Effector memory CD4-positive, alpha-beta T cell (primary cell): ENCODE data around the gene PDE1C.
"Not testable (repeated sequence)": the region's sequence is repeated elsewhere in the genome, so short reads cannot be mapped to it uniquely, and the experiment has no call there.

Source experiments
- DNase-seq, 3 donors: peaks; one replicate each; pipeline ENCODE4 v3.0.0-alpha.2; 2020
- H3K27ac ChIP-seq: 2 replicates; pipeline ENCODE4 v1.7.0; 2013; ENCODE audit warnings: mild to moderate bottlenecking, low read length, moderate library complexity; ENCODE audit not compliant: insufficient read depth, poor library complexity, severe bottlenecking
- H3K27me3 ChIP-seq: replicated peaks from 2 replicates; pipeline ENCODE4 v1.7.0; 2013; ENCODE audit warnings: mild to moderate bottlenecking, low read length; ENCODE audit not compliant: insufficient read depth, control insufficient read depth, poor library complexity, severe bottlenecking
- H3K36me3 ChIP-seq: 2 replicates; pipeline ENCODE4 v1.7.0; 2013; ENCODE audit warnings: mild to moderate bottlenecking, low read length, moderate library complexity; ENCODE audit not compliant: control insufficient read depth, insufficient read depth
- H3K4me1 ChIP-seq: 2 replicates; pipeline ENCODE4 v1.7.0; 2013; ENCODE audit warnings: low read length, mild to moderate bottlenecking; ENCODE audit not compliant: control insufficient read depth, insufficient read depth, poor library complexity, severe bottlenecking
- H3K4me3 ChIP-seq: 2 replicates; pipeline ENCODE4 v1.7.0; 2013; ENCODE audit warnings: low read length, low read depth, mild to moderate bottlenecking; ENCODE audit not compliant: insufficient read depth, poor library complexity, severe bottlenecking
- H3K9me3 ChIP-seq: 2 replicates; pipeline ENCODE4 v1.7.0; 2013; ENCODE audit warnings: mild to moderate bottlenecking, low read length, moderate library complexity; ENCODE audit not compliant: control insufficient read depth

Gene PDE1C

GRCh38 chr7:32076802-32077201 is 6.6 kb upstream of the PDE1C start:
- DNase-seq, H3K27me3 ChIP-seq, H3K4me3 ChIP-seq, H3K4me1 ChIP-seq, H3K36me3 ChIP-seq, H3K9me3 ChIP-seq, H3K27ac ChIP-seq: not testable (repeated sequence)

GRCh38 chr7:32075612-32076011 is 5.4 kb upstream of the PDE1C start:
- no peaks in the 10 kb centered on the region for H3K36me3 ChIP-seq
- no peak for DNase-seq
- H3K4me1 ChIP-seq = no peaks in the 10 kb centered on the region

GRCh38 chr7:32074787-32075585 is 4.8 kb upstream of the PDE1C start:
- Histone ChIP-seq H3K4me3 (no peak overlapping the region), H3K36me3 (no peaks in the 10 kb centered on the region), H3K4me1 (no peaks in the 10 kb centered on the region), H3K9me3 (no peaks in the 10 kb centered on the region), H3K27me3 (no peaks in the 10 kb centered on the region), H3K27ac (no peak overlapping the region)
- no peak for DNase-seq

More at GRCh38 chr7:32075612-32076011, 5.4 kb upstream of the PDE1C start:
- Histone ChIP-seq H3K9me3 (no peaks in the 10 kb centered on the region), H3K4me3 (no peak overlapping the region), H3K27ac (no peak overlapping the region), H3K27me3 (no peaks in the 10 kb centered on the region)

- Histone ChIP-seq H3K27me3 (no peaks in the 10 kb centered on the region), H3K27ac (no peak overlapping the region), H3K36me3 (no peaks in the 10 kb centered on the region), H3K4me1 (no peaks in the 10 kb centered on the region), H3K4me3 (no peak overlapping the region), H3K9me3 (no peaks in the 10 kb centered on the region)
- no peak for DNase-seq
These were observed 3.3 kb upstream of the PDE1C start for GRCh38 chr7:32073533-32073932.

GRCh38 chr7:32072397-32072796 is 2.2 kb upstream of the PDE1C start:
- no peak for DNase-seq
- H3K4me1 ChIP-seq = no peaks in the 10 kb centered on the region

GRCh38 chr7:32071466-32072091 is 1.4 kb upstream of the PDE1C start:
- Histone ChIP-seq H3K27ac (no peak overlapping the region), H3K4me1 (no peaks in the 10 kb centered on the region), H3K27me3 (no peaks in the 10 kb centered on the region), H3K9me3 (no peaks in the 10 kb centered on the region), H3K36me3 (no peaks in the 10 kb centered on the region), H3K4me3 (no peak overlapping the region)
- no peak for DNase-seq

More at GRCh38 chr7:32072397-32072796, 2.2 kb upstream of the PDE1C start:
- Histone ChIP-seq H3K27me3 (no peaks in the 10 kb centered on the region), H3K4me3 (no peak overlapping the region), H3K9me3 (no peaks in the 10 kb centered on the region), H3K27ac (no peak overlapping the region), H3K36me3 (no peaks in the 10 kb centered on the region)

- no peaks in the 10 kb centered on the region for H3K36me3 ChIP-seq
- no peaks in the 10 kb centered on the region for H3K27me3 ChIP-seq
- no peak overlapping the region for H3K4me3 ChIP-seq
- H3K27ac ChIP-seq = no peak overlapping the region
- DNase-seq = no peak
- no peaks in the 10 kb centered on the region for H3K4me1 ChIP-seq
- H3K9me3 ChIP-seq = no peaks in the 10 kb centered on the region
These were observed 179 bp downstream of the PDE1C start for GRCh38 chr7:32070051-32070405.

- no peak for DNase-seq
- Histone ChIP-seq H3K4me1 (no peaks in the 10 kb centered on the region), H3K27ac (no peak overlapping the region), H3K36me3 (no peaks in the 10 kb centered on the region), H3K27me3 (no peaks in the 10 kb centered on the region), H3K9me3 (no peaks in the 10 kb centered on the region), H3K4me3 (no peak overlapping the region)
These were observed 1.0 kb downstream of the PDE1C start for GRCh38 chr7:32069116-32069650.

GRCh38 chr7:32068411-32069101 is 1.7 kb downstream of the PDE1C start:
- no peak overlapping the region for H3K4me3 ChIP-seq
- no peaks in the 10 kb centered on the region for H3K27me3 ChIP-seq
- H3K36me3 ChIP-seq = no peaks in the 10 kb centered on the region
- no peak for DNase-seq
- no peak overlapping the region for H3K27ac ChIP-seq
- no peaks in the 10 kb centered on the region for H3K9me3 ChIP-seq
- no peaks in the 10 kb centered on the region for H3K4me1 ChIP-seq

- Histone ChIP-seq H3K4me3 (no peak overlapping the region), H3K9me3 (no peaks in the 10 kb centered on the region), H3K4me1 (no peaks in the 10 kb centered on the region), H3K36me3 (no peaks in the 10 kb centered on the region), H3K27ac (no peak overlapping the region), H3K27me3 (no peaks in the 10 kb centered on the region)
- no peak for DNase-seq
These were observed 3.8 kb downstream of the PDE1C start for GRCh38 chr7:32066441-32066840.
